HepG2 (cell line): ENCODE data around the gene OR2T10. TPM values are rescaled to one million over a fixed set of nuclear protein-coding genes. Genes with fewer than 3 reads are reported as not detected.

Source experiments
- ATAC-seq: fragments of 200-7000 bp; cut with Tn5 transposase; 3 replicates; pipeline ENCODE4 v1.9.1; 2020; ENCODE audit warnings: mild to moderate bottlenecking, moderate library complexity
- BruUV-seq: library from RNA; stranded (reverse); fragments of 400-500 nt; replicated peaks from 2 replicates; lab custom pipeline; 2021; lab: Mats Ljungman, UMichigan
- CTCF ChIA-PET: fragments of 300-600 bp; formaldehyde crosslinking; extraction: SDS; loops from one replicate; lab custom pipeline; 2021; ENCODE audit warnings: low total read pairs, inconsistent platforms, low intra/inter-chr PET ratio; lab: Yijun Ruan, JAX
- POLR2A ChIA-PET: fragments of 350-600 bp; sonication (Branson Sonifier 250); formaldehyde crosslinking; loops from one replicate; lab custom pipeline; 2020; ENCODE audit warnings: antibody characterized with exemption, inconsistent platforms; lab: Yijun Ruan, JAX
- DNase-seq: peaks from one replicate; pipeline ENCODE4 v3.0.0-alpha.2; 2015; ENCODE audit warnings: low spot score
- FAIRE-seq: peaks from 3 replicates; lab custom pipeline; 2011; peaks lifted over from hg19 to GRCh38; lab: Jason Lieb, UNC
- H2AFZ ChIP-seq: one replicate; pipeline ENCODE4 v1.6.1; 2011; ENCODE audit warnings: low read length, inconsistent platforms
- H3K27ac ChIP-seq: fragments of 300-600 bp; 3 replicates; pipeline ENCODE4 v1.8.0; 2011; ENCODE audit warnings: mixed run types, mild to moderate bottlenecking, mixed read lengths, low read length, inconsistent platforms; ENCODE audit not compliant: insufficient read depth; ENCODE audit errors: extremely low read length
- H3K27me3 ChIP-seq, 2 experiments: fragments of 200-600 bp in 1 of 2; 2 replicates in 1 of 2; 3 replicates in 1 of 2; pipeline versions ENCODE4 v1.6.0 to v1.8.0; 2011; ENCODE audit warnings: low read length in 2 of 2, mild to moderate bottlenecking in 2 of 2, moderate library complexity in 2 of 2, inconsistent platforms in 1 of 2; ENCODE audit not compliant: insufficient read depth in 2 of 2, control insufficient read depth in 1 of 2
- H3K36me3 ChIP-seq, 2 experiments: fragments of 200-600 bp in 1 of 2; replicated peaks in 1 of 2; 2 replicates in 1 of 2; 3 replicates in 1 of 2; pipeline versions ENCODE4 v1.5.1 to v1.8.0; 2011; ENCODE audit warnings: low read length in 2 of 2, inconsistent platforms in 1 of 2; ENCODE audit not compliant: insufficient read depth in 2 of 2, control insufficient read depth in 1 of 2
- H3K4me1 ChIP-seq: 2 replicates; pipeline ENCODE4 v1.5.1; 2012; ENCODE audit warnings: low read length, inconsistent platforms; ENCODE audit not compliant: insufficient read depth
- H3K4me2 ChIP-seq: 2 replicates; pipeline ENCODE4 v1.6.0; 2011; ENCODE audit warnings: low read depth, low read length, inconsistent platforms
- H3K4me3 ChIP-seq, 3 experiments: fragments of 200-600 bp in 1 of 3; sonication (generic), shearing (Covaris generic) in 1 of 3; replicated peaks in 1 of 3; 2 replicates each; pipeline ENCODE4 v1.5.1; 2011 to 2016; ENCODE audit warnings: low read length in 3 of 3, inconsistent platforms in 2 of 3, low read depth in 2 of 3, mild to moderate bottlenecking in 2 of 3, control low read depth in 1 of 3, mixed read lengths in 1 of 3; ENCODE audit not compliant: insufficient read depth in 1 of 3
- H3K79me2 ChIP-seq: one replicate; pipeline ENCODE4 v1.6.1; 2011; ENCODE audit warnings: low read length, inconsistent platforms; ENCODE audit not compliant: insufficient read depth
- H3K9ac ChIP-seq: 2 replicates; pipeline ENCODE4 v1.6.0; 2011; ENCODE audit warnings: mild to moderate bottlenecking, low read depth, low read length, inconsistent platforms; ENCODE audit not compliant: insufficient read depth
- H3K9me3 ChIP-seq: 2 replicates; pipeline ENCODE4 v1.5.1; 2012; ENCODE audit warnings: mild to moderate bottlenecking, low read length
- H4K20me1 ChIP-seq: 2 replicates; pipeline ENCODE4 v1.6.0; 2011; ENCODE audit warnings: inconsistent platforms, mild to moderate bottlenecking, low read length, moderate library complexity; ENCODE audit not compliant: insufficient read depth
- CSRNP1 ChIP-seq: sonication (generic); formaldehyde crosslinking; IDR thresholded peaks from 2 replicates; pipeline ENCODE4 v1.8.1; 2023; ENCODE audit warnings: mild to moderate bottlenecking, missing genetic modification reagents
- E2F5 ChIP-seq: sonication (generic); formaldehyde crosslinking; conservative IDR thresholded peaks from 2 replicates; pipeline ENCODE4 v1.4.0; 2020; ENCODE audit warnings: missing genetic modification reagents
- EEA1 ChIP-seq: sonication (generic); formaldehyde crosslinking; IDR thresholded peaks from 2 replicates; pipeline ENCODE4 v1.5.1; 2020; ENCODE audit warnings: mild to moderate bottlenecking, missing genetic modification reagents, borderline replicate concordance
- NFYB ChIP-seq: sonication (generic); formaldehyde crosslinking; IDR thresholded peaks from 2 replicates; pipeline ENCODE4 v1.4.0; 2020; ENCODE audit warnings: missing genetic modification reagents
- NR1H2 ChIP-seq: sonication (generic); formaldehyde crosslinking; IDR thresholded peaks from 2 replicates; pipeline ENCODE4 v1.8.1; 2022; ENCODE audit warnings: low read depth, missing genetic modification reagents, borderline replicate concordance
- NR2F1 ChIP-seq, 2 experiments: fragments of 450-650 bp in 1 of 2; formaldehyde crosslinking in 1 of 2; IDR thresholded peaks; 2 replicates each; pipeline versions ENCODE4 v1.5.0 to v1.6.1; 2016 to 2020; ENCODE audit warnings: mild to moderate bottlenecking in 1 of 2, missing compliant biosample characterization in 1 of 2, missing genetic modification reagents in 1 of 2, moderate library complexity in 1 of 2
- POLR2A ChIP-seq, 2 experiments: IDR thresholded peaks; 2 replicates each; pipeline ENCODE4 v1.6.1; 2011; ENCODE audit warnings: low read depth in 2 of 2, low read length in 2 of 2, mild to moderate bottlenecking in 1 of 2, moderate library complexity in 1 of 2; ENCODE audit not compliant: insufficient read depth in 1 of 2
- RFX3 ChIP-seq: IDR thresholded peaks from 2 replicates; pipeline ENCODE4 v1.6.1; 2016; ENCODE audit warnings: missing biosample characterization, missing genetic modification reagents
- TCF7 ChIP-seq: sonication (generic); IDR thresholded peaks from 2 replicates; pipeline ENCODE4 v1.6.1; 2016; ENCODE audit warnings: antibody characterized with exemption, low read depth
- U2AF2 ChIP-seq: fragments of 200-400 bp; formaldehyde crosslinking; IDR thresholded peaks from 2 replicates; pipeline ENCODE4 v1.6.1; 2017; ENCODE audit warnings: low read depth, mild to moderate bottlenecking, low read length
- YY1 ChIP-seq: IDR thresholded peaks from 2 replicates; pipeline ENCODE4 v1.6.1; 2011; ENCODE audit warnings: low read length, low read depth, moderate library complexity, mild to moderate bottlenecking; ENCODE audit not compliant: insufficient read depth, insufficient replicate concordance
- ZBTB2 ChIP-seq: sonication (generic); formaldehyde crosslinking; IDR thresholded peaks from 2 replicates; pipeline ENCODE4 v1.8.0; 2022; ENCODE audit warnings: low read depth, missing genetic modification reagents
- ZBTB42 ChIP-seq: sonication (generic); formaldehyde crosslinking; IDR thresholded peaks from 2 replicates; pipeline ENCODE4 v1.5.0; 2020; ENCODE audit warnings: mild to moderate bottlenecking, missing genetic modification reagents
- ZMAT3 ChIP-seq: sonication (generic); formaldehyde crosslinking; conservative IDR thresholded peaks from 2 replicates; pipeline ENCODE4 v1.7.0; 2021; ENCODE audit warnings: missing genetic modification reagents
- ZMYM3 ChIP-seq: sonication (generic); formaldehyde crosslinking; IDR thresholded peaks from 2 replicates; pipeline ENCODE4 v1.5.1; 2020; ENCODE audit warnings: mild to moderate bottlenecking, missing genetic modification reagents
- ZNF569 ChIP-seq: sonication (generic); formaldehyde crosslinking; IDR thresholded peaks from 2 replicates; pipeline ENCODE4 v1.5.0; 2020; ENCODE audit warnings: mild to moderate bottlenecking, missing genetic modification reagents, moderate library complexity, borderline replicate concordance
- ZNF598 ChIP-seq: sonication (generic); formaldehyde crosslinking; IDR thresholded peaks from 2 replicates; pipeline ENCODE4 v1.5.1; 2020; ENCODE audit warnings: mild to moderate bottlenecking, missing genetic modification reagents, borderline replicate concordance
- ZNF614 ChIP-seq: IDR thresholded peaks from 2 replicates; pipeline ENCODE4 v1.6.1; 2018; ENCODE audit warnings: missing biosample characterization, missing genetic modification reagents, inconsistent platforms, borderline replicate concordance
- WGBS: methylation state at CpG from one replicate; pipeline ENCODE4 v1.1.6; 2017; ENCODE audit warnings: low lambda C conversion rate; 5-methylcytosine and 5-hydroxymethylcytosine counted together
- in situ Hi-C: cut with HindIII; loops from 2 replicates; pipeline ENCODE4 v1.10.0; 2017; ENCODE audit warnings: low pct_unique_long_range_greater_than_20kb; ENCODE audit not compliant: extremely low pct_ligation_motif_present
- intact Hi-C: fragments of 100-400 bp; cut with micrococcal nuclease; formaldehyde crosslinking; loops from one replicate; pipeline ENCODE4 v1.10.0; 2022; ENCODE audit not compliant: unreplicated experiment
- polyA plus RNA-seq, 8 experiments: library from polyadenylated mRNA; depleted of rRNA in 3 of 8; stranded (reverse) in 7 of 8; unstranded in 1 of 8; fragments of >200 nt; fragmentation: Illumina TruSeq in 4 of 8; extraction: Trizol in 4 of 8; gene quantifications; 2 replicates each; pipeline versions ENCODE4 v1.2.1 to v1.2.3, GENCODE V29; 2011 to 2016; ENCODE audit warnings: low read depth in 4 of 8, missing spikeins in 1 of 8, mixed read lengths in 1 of 8; ENCODE audit not compliant: insufficient read depth in 1 of 8
- total RNA-seq, 5 experiments: library from RNA; depleted of rRNA; stranded (reverse); fragments of >200 nt; fragmentation: Illumina TruSeq; extraction: Trizol; gene quantifications; 2 replicates each; pipeline ENCODE4 v1.2.3, GENCODE V29; 2016; ENCODE audit warnings: low read depth in 1 of 5
- TF ChIP-seq, protein P1 (sequence below), 2 experiments: fragments of 450-650 bp in 1 of 2; sonication (generic) in 1 of 2; formaldehyde crosslinking; IDR thresholded peaks; 2 replicates each; pipeline versions ENCODE4 v1.5.0 to v1.8.0; 2020 to 2022; ENCODE audit warnings: mild to moderate bottlenecking in 1 of 2, missing genetic modification reagents in 1 of 2

The OR2T10 gene
- total and polyA plus RNA-seq, 2 of the 13 experiments (the other 11 are each of a cell fraction or from before 2014, with no cell fraction given): not detected

GRCh38 chr1:248590055-248590454, 7.4 kb downstream of the OR2T10 start (continued):
- TF ChIP-seq CSRNP1 (CRISPR knock-in tag) (no peak), ZMAT3 (no peak), YY1 (no peak)

DNA sequence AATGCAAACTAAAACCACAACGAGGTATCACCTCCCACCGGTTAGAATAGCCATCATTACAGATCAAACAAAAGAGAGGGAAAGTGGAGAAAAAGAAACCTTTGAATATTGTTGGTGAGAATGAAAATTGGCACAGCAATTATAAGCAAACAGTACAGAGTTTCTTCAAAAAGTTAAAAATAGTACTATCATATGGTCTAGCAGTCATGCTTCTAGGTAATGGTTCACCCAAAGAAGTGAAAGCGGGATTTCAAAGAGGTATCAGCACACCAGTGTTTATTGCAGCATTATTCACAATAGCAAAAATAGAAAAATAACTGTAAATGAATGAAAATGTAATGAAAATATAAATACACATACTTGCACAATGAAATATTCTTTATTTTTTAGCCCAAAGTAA, 8.2 kb downstream of the OR2T10 start:
- BruUV-seq: no TSS peak
- Histone ChIP-seq H3K27me3 (no peaks in the 10 kb centered on the region), H3K4me3 (no peak overlapping the region), H3K79me2 (no peaks in the 10 kb centered on the region), H2AFZ (no peak overlapping the region), H3K27ac (no peak overlapping the region), H3K4me2 (no peak overlapping the region), H3K36me3 (no peaks in the 10 kb centered on the region), H4K20me1 (no peaks in the 10 kb centered on the region), H3K9me3 (no peaks in the 10 kb centered on the region), H3K4me1 (no peaks in the 10 kb centered on the region), H3K9ac (no peak overlapping the region)
- POLR2A ChIA-PET: no interaction called here
- in situ Hi-C loops: no loop called here
- DNase-seq: no peak
- CTCF ChIA-PET: no interaction called here
- FAIRE-seq: no peak
- TF ChIP-seq NR1H2: no peak
- TF ChIP-seq TCF7: no peak
- TF ChIP-seq RFX3 (CRISPR knock-in tag): no peak
- no peak for TF ChIP-seq ZBTB42 (CRISPR knock-in tag)
- no peak for TF ChIP-seq ZNF614 (CRISPR knock-in tag)
- no peak for TF ChIP-seq ZBTB2 (CRISPR knock-in tag)
- no peak for TF ChIP-seq NR2F1 (CRISPR knock-in tag; IDR thresholded peaks at IDR 0.05)
- TF ChIP-seq ZNF598 (CRISPR knock-in tag): no peak
- TF ChIP-seq ZMYM3 (CRISPR knock-in tag): no peak
- no peak for TF ChIP-seq NFYB (CRISPR knock-in tag)
- no peak for TF ChIP-seq U2AF2
- TF ChIP-seq, protein P1, sequence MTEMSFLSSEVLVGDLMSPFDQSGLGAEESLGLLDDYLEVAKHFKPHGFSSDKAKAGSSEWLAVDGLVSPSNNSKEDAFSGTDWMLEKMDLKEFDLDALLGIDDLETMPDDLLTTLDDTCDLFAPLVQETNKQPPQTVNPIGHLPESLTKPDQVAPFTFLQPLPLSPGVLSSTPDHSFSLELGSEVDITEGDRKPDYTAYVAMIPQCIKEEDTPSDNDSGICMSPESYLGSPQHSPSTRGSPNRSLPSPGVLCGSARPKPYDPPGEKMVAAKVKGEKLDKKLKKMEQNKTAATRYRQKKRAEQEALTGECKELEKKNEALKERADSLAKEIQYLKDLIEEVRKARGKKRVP (CRISPR knock-in tag; IDR thresholded peaks at IDR 0.05): no peak
- no peak for TF ChIP-seq POLR2A (IDR thresholded peaks at IDR 0.05; ENCODE audit: insufficient read depth in 1 of 2, low read depth in 2 of 2, low read length in 2 of 2)
- TF ChIP-seq E2F5 (CRISPR knock-in tag): no peak
- TF ChIP-seq EEA1 (CRISPR knock-in tag): no peak
- TF ChIP-seq ZNF569 (CRISPR knock-in tag): no peak
- 4% methylated on average over 3 of the region's 3 CpGs for WGBS
- intact Hi-C loops: no loop called here
- no peak for ATAC-seq
